IgD-negative memory B cell (primary cell): ENCODE measurements around the gene CLASP2. TPM values are rescaled to one million over a fixed set of nuclear protein-coding genes. Genes with fewer than 3 reads are reported as not detected.

ENCODE experiments used
- H3K27ac Mint-ChIP-seq, 3 donors: one replicate each; pipeline ENCODE4 v1.8.0; 2020 to 2022; ENCODE audit warnings: mild to moderate bottlenecking in 3 of 3, mixed read lengths in 3 of 3, moderate library complexity in 1 of 3
- H3K27me3 Mint-ChIP-seq: one replicate; pipeline ENCODE4 v1.8.0; 2021; ENCODE audit warnings: mixed read lengths
- H3K36me3 Mint-ChIP-seq: one replicate; pipeline ENCODE4 v1.8.0; 2020; ENCODE audit warnings: mild to moderate bottlenecking, mixed read lengths
- H3K4me1 Mint-ChIP-seq, 3 donors: one replicate each; pipeline ENCODE4 v1.8.0; 2020 to 2022; ENCODE audit warnings: mixed read lengths in 3 of 3, mild to moderate bottlenecking in 1 of 3
- H3K4me3 Mint-ChIP-seq, 4 donors: one replicate each; pipeline ENCODE4 v1.8.0; 2020 to 2022; ENCODE audit warnings: mild to moderate bottlenecking in 4 of 4, mixed read lengths in 4 of 4, moderate library complexity in 3 of 4
- H3K9me3 Mint-ChIP-seq, 3 donors: one replicate each; pipeline ENCODE4 v1.8.0; 2020 to 2021; ENCODE audit warnings: mixed read lengths in 3 of 3, mild to moderate bottlenecking in 1 of 3
- polyA plus RNA-seq: library from polyadenylated mRNA; unstranded; fragments of 300-500 nt; fragmentation: Illumina TruSeq; gene quantifications from one replicate; pipeline ENCODE4 v1.2.3, GENCODE V29; 2021

CLASP2 gene
- polyA plus RNA-seq, 1 donor from 2014 or later = 11.8 TPM

- Mint-ChIP-seq H3K36me3 (no peaks in the 10 kb centered on the region), H3K4me3 (no peak overlapping the region), H3K27ac (peak overlapping the region in 1 of 3 donors; percentile 41), H3K4me1 (peaks cover 0 to 6% (median 6%) of the 10 kb centered on the region in 3 donors), H3K9me3 (no peaks in the 10 kb centered on the region), H3K27me3 (no peaks in the 10 kb centered on the region)
Measured at GRCh38 chr3:33636125-33636850, 81.8 kb downstream of the CLASP2 start.

GRCh38 chr3:33634262-33634661 lies 83.8 kb downstream of the CLASP2 start:
- no peak overlapping the region for H3K27ac Mint-ChIP-seq
- H3K27me3 Mint-ChIP-seq = no peaks in the 10 kb centered on the region
- no peaks in the 10 kb centered on the region for H3K9me3 Mint-ChIP-seq
- H3K4me1 Mint-ChIP-seq = peaks cover 0 to 6% (median 2%) of the 10 kb centered on the region in 3 donors
- H3K36me3 Mint-ChIP-seq = no peaks in the 10 kb centered on the region
- H3K4me3 Mint-ChIP-seq = no peak overlapping the region

- Mint-ChIP-seq H3K36me3 (no peaks in the 10 kb centered on the region), H3K4me3 (no peak overlapping the region), H3K4me1 (no peaks in the 10 kb centered on the region)
Measured at GRCh38 chr3:33629219-33629618, 88.8 kb downstream of the CLASP2 start.

GRCh38 chr3:33624756-33625155 lies 93.3 kb downstream of the CLASP2 start:
- Mint-ChIP-seq H3K27ac (no peak overlapping the region), H3K36me3 (peaks cover 5% of the 10 kb centered on the region), H3K4me1 (no peaks in the 10 kb centered on the region), H3K27me3 (no peaks in the 10 kb centered on the region), H3K4me3 (no peak overlapping the region), H3K9me3 (no peaks in the 10 kb centered on the region)

More at GRCh38 chr3:33629219-33629618, 88.8 kb downstream of the CLASP2 start:
- H3K27ac Mint-ChIP-seq = no peak overlapping the region
- H3K9me3 Mint-ChIP-seq = no peaks in the 10 kb centered on the region
- H3K27me3 Mint-ChIP-seq = no peaks in the 10 kb centered on the region

- H3K36me3 Mint-ChIP-seq = peaks cover 7% of the 10 kb centered on the region
- no peaks in the 10 kb centered on the region for H3K9me3 Mint-ChIP-seq
- peak overlapping the region in 1 of 3 donors; percentile 58 for H3K27ac Mint-ChIP-seq
- no peak overlapping the region for H3K4me3 Mint-ChIP-seq
- H3K4me1 Mint-ChIP-seq = peaks cover 0 to 1% (median 0%) of the 10 kb centered on the region in 3 donors
- H3K27me3 Mint-ChIP-seq = no peaks in the 10 kb centered on the region
Measured at GRCh38 chr3:33613041-33613440, 105.0 kb downstream of the CLASP2 start.

- Mint-ChIP-seq H3K36me3 (peaks cover 8% of the 10 kb centered on the region), H3K4me1 (peaks cover 0 to 1% (median 0%) of the 10 kb centered on the region in 3 donors), H3K4me3 (no peak overlapping the region), H3K27ac (peak overlapping the region in 1 of 3 donors; percentile 58), H3K9me3 (no peaks in the 10 kb centered on the region), H3K27me3 (no peaks in the 10 kb centered on the region)
Measured at GRCh38 chr3:33612607-33613006, 105.4 kb downstream of the CLASP2 start.

- Mint-ChIP-seq H3K4me1 (no peaks in the 10 kb centered on the region), H3K36me3 (peaks cover 26% of the 10 kb centered on the region), H3K27me3 (no peaks in the 10 kb centered on the region), H3K4me3 (no peak overlapping the region), H3K9me3 (no peaks in the 10 kb centered on the region), H3K27ac (no peak overlapping the region)
Measured at GRCh38 chr3:33602829-33603228, 115.2 kb downstream of the CLASP2 start.

- no peaks in the 10 kb centered on the region for H3K27me3 Mint-ChIP-seq
- no peak overlapping the region for H3K4me3 Mint-ChIP-seq
- H3K36me3 Mint-ChIP-seq = peaks cover 14% of the 10 kb centered on the region
- H3K27ac Mint-ChIP-seq = peak overlapping the region in 2 of 3 donors; percentile 26 to 32
- no peaks in the 10 kb centered on the region for H3K9me3 Mint-ChIP-seq
- no peaks in the 10 kb centered on the region for H3K4me1 Mint-ChIP-seq
Measured at GRCh38 chr3:33597257-33597689, 120.8 kb downstream of the CLASP2 start.

- H3K9me3 Mint-ChIP-seq = no peaks in the 10 kb centered on the region
- peaks cover 11% of the 10 kb centered on the region for H3K36me3 Mint-ChIP-seq
- H3K4me3 Mint-ChIP-seq = no peak overlapping the region
- no peaks in the 10 kb centered on the region for H3K27me3 Mint-ChIP-seq
- H3K27ac Mint-ChIP-seq = peak overlapping the region in 1 of 3 donors; percentile 78
- peaks cover 0 to 2% (median 0%) of the 10 kb centered on the region in 3 donors for H3K4me1 Mint-ChIP-seq
Measured at GRCh38 chr3:33592999-33593398, 125.1 kb downstream of the CLASP2 start.

GRCh38 chr3:33590541-33590940 lies 127.5 kb downstream of the CLASP2 start:
- peaks cover 0 to 2% (median 0%) of the 10 kb centered on the region in 3 donors for H3K4me1 Mint-ChIP-seq
- peaks cover 11% of the 10 kb centered on the region for H3K36me3 Mint-ChIP-seq
- H3K9me3 Mint-ChIP-seq = no peaks in the 10 kb centered on the region
- H3K27me3 Mint-ChIP-seq = no peaks in the 10 kb centered on the region
- no peak overlapping the region for H3K4me3 Mint-ChIP-seq
- no peak overlapping the region for H3K27ac Mint-ChIP-seq

GRCh38 chr3:33586402-33586801 lies 131.7 kb downstream of the CLASP2 start:
- Mint-ChIP-seq H3K4me3 (no peak overlapping the region), H3K27me3 (no peaks in the 10 kb centered on the region), H3K36me3 (peaks cover 6% of the 10 kb centered on the region), H3K4me1 (peaks cover 0 to 2% (median 0%) of the 10 kb centered on the region in 3 donors), H3K9me3 (no peaks in the 10 kb centered on the region), H3K27ac (no peak overlapping the region)

GRCh38 chr3:33582234-33582633 lies 135.8 kb downstream of the CLASP2 start:
- H3K27me3 Mint-ChIP-seq = no peaks in the 10 kb centered on the region
- H3K4me1 Mint-ChIP-seq = no peaks in the 10 kb centered on the region
- no peak overlapping the region for H3K4me3 Mint-ChIP-seq
- H3K9me3 Mint-ChIP-seq = no peaks in the 10 kb centered on the region
- no peaks in the 10 kb centered on the region for H3K36me3 Mint-ChIP-seq
- H3K27ac Mint-ChIP-seq = no peak overlapping the region

- Mint-ChIP-seq H3K27me3 (no peaks in the 10 kb centered on the region), H3K4me1 (no peaks in the 10 kb centered on the region), H3K4me3 (no peak overlapping the region), H3K9me3 (no peaks in the 10 kb centered on the region), H3K36me3 (peaks cover 2% of the 10 kb centered on the region), H3K27ac (no peak overlapping the region)
Measured at GRCh38 chr3:33581666-33582065, 136.4 kb downstream of the CLASP2 start.

GRCh38 chr3:33579840-33580239 lies 138.2 kb downstream of the CLASP2 start:
- Mint-ChIP-seq H3K27ac (no peak overlapping the region), H3K4me3 (no peak overlapping the region), H3K4me1 (peaks cover 0 to 8% (median 0%) of the 10 kb centered on the region in 3 donors), H3K27me3 (no peaks in the 10 kb centered on the region), H3K9me3 (no peaks in the 10 kb centered on the region), H3K36me3 (peaks cover 3% of the 10 kb centered on the region)

- H3K4me3 Mint-ChIP-seq = no peak overlapping the region
- peaks cover 7% of the 10 kb centered on the region for H3K36me3 Mint-ChIP-seq
- H3K4me1 Mint-ChIP-seq = peaks cover 0 to 8% (median 0%) of the 10 kb centered on the region in 3 donors
- no peaks in the 10 kb centered on the region for H3K9me3 Mint-ChIP-seq
- no peaks in the 10 kb centered on the region for H3K27me3 Mint-ChIP-seq
- no peak overlapping the region for H3K27ac Mint-ChIP-seq
Measured at GRCh38 chr3:33579178-33579510, 138.9 kb downstream of the CLASP2 start.
